Thyroid gland (tissue), 4 donors: Measurements from ENCODE around the gene SH2D3C.

Experiments
- CTCF ChIP-seq, 6 experiments: fragments of 200-600 bp in 3 of 6; fragments of 450-650 bp in 3 of 6; sonication (generic) in 3 of 6; IDR thresholded peaks; one replicate each; pipeline ENCODE4 v1.5.1; 2016 to 2019; ENCODE audit warnings: antibody characterized with exemption in 6 of 6, mild to moderate bottlenecking in 2 of 6, inconsistent platforms in 1 of 6, moderate library complexity in 1 of 6
- POLR2A ChIP-seq, 2 donors: fragments of 450-650 bp; IDR thresholded peaks; one replicate each; pipeline ENCODE4 v1.6.1; 2017; ENCODE audit warnings: antibody characterized with exemption in 2 of 2, mild to moderate bottlenecking in 2 of 2, moderate library complexity in 1 of 2

GRCh38 chr9:127721391-127721821, 57.1 kb downstream of the SH2D3C start:
- TF ChIP-seq CTCF (IDR thresholded peaks at IDR 0.05) (no peak), POLR2A (IDR thresholded peaks at IDR 0.05) (no peak)
